Thoracic aorta (tissue), 2 donors: ENCODE measurements around the gene PCNX2. TPM values are rescaled to one million over a fixed set of nuclear protein-coding genes. Genes with fewer than 3 reads are reported as not detected.

Experiments
- ATAC-seq: fragments of 150-250 bp; one replicate; pipeline ENCODE4 v1.8.0; 2017; ENCODE audit warnings: low read depth; ENCODE audit not compliant: insufficient number of reproducible peaks, low FRiP score
- DNase-seq: peaks from one replicate; pipeline ENCODE4 v3.0.0-alpha.2; 2020; ENCODE audit warnings: low spot score
- H3K27ac ChIP-seq, 2 donors: fragments of 200-600 bp; sonication (generic); 1 replicate in 1 of 2; 2 replicates in 1 of 2; pipeline ENCODE4 v1.5.1; 2016; ENCODE audit warnings: mild to moderate bottlenecking in 2 of 2, moderate library complexity in 2 of 2
- H3K27me3 ChIP-seq: fragments of 200-600 bp; sonication (generic); replicated peaks from 2 replicates; pipeline ENCODE4 v1.6.0; 2016; ENCODE audit warnings: mild to moderate bottlenecking; ENCODE audit not compliant: insufficient read depth
- H3K36me3 ChIP-seq: fragments of 200-600 bp; sonication (generic); one replicate; pipeline ENCODE4 v1.5.1; 2016
- H3K4me1 ChIP-seq, 2 donors: fragments of 200-600 bp; sonication (generic); 1 replicate in 1 of 2; 2 replicates in 1 of 2; pipeline versions ENCODE4 v1.5.1 to v1.6.0; 2016; ENCODE audit warnings: low read depth in 2 of 2, mild to moderate bottlenecking in 1 of 2; ENCODE audit not compliant: control insufficient read depth in 1 of 2
- H3K4me3 ChIP-seq: fragments of 200-600 bp; sonication (generic); 2 replicates; pipeline ENCODE4 v1.5.1; 2016; ENCODE audit warnings: mild to moderate bottlenecking
- H3K9me3 ChIP-seq: fragments of 200-600 bp; sonication (generic); 2 replicates; pipeline ENCODE4 v1.5.1; 2016
- CTCF ChIP-seq: fragments of 200-600 bp; sonication (generic); IDR thresholded peaks from one replicate; pipeline ENCODE4 v1.5.1; 2019; ENCODE audit warnings: antibody characterized with exemption
- total RNA-seq, 2 donors: library from RNA; depleted of rRNA; stranded (reverse); fragments of >200 nt; gene quantifications; one replicate each; pipeline versions ENCODE4 v1.1.0 to v1.2.3, GENCODE V29; 2016

Gene PCNX2
- total RNA-seq, 2 donors from 2014 or later = 13.6 to 14.8 TPM

- H3K27ac ChIP-seq = no peak overlapping the region
- no peaks in the 10 kb centered on the region for H3K27me3 ChIP-seq
- H3K4me3 ChIP-seq = no peak overlapping the region
- no peaks in the 10 kb centered on the region for H3K9me3 ChIP-seq
- no peak for ATAC-seq
- H3K36me3 ChIP-seq = no peaks in the 10 kb centered on the region
- no peaks in the 10 kb centered on the region for H3K4me1 ChIP-seq
- DNase-seq = no peak
- TF ChIP-seq CTCF = no peak
Measured at GRCh38 chr1:233315718-233316301, 20.3 kb upstream of the PCNX2 start.

DNA sequence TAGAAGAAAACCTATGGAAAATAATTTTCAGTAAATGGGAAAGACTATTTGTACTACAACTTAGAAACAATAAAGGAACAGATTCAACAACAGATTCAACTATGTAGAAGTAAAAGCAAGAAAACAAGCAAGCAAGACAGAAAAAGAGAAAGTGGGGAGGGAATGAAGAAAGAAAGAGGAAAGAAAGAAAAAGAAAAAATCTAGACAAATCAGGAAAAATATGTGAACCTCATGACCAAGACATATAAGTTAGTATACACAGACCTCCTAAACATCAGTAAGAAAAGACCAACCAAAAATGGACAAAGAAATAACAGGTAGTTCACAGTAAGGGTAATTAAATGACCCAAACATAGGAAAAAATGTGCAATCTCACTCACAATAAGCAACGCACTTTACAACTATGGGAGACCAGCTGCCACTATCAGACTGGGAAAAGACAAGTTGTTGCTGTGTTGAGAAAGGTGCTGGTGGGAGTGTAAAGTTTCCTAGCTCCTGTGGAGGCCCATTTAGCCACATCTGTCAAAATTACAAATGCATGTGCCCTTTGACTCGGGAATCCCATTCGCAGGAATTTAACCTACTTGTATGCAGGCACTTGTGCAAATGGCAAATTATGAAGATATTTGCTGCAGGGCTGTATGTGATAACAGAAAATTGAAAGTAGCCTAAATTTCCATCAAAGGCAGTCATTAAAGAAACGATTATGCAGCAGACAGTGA is 18.1 kb upstream of the PCNX2 start:
- Histone ChIP-seq H3K9me3 (no peaks in the 10 kb centered on the region), H3K36me3 (no peaks in the 10 kb centered on the region), H3K27ac (no peak overlapping the region), H3K4me3 (no peak overlapping the region), H3K4me1 (no peaks in the 10 kb centered on the region), H3K27me3 (no peaks in the 10 kb centered on the region)
- TF ChIP-seq CTCF = no peak
- DNase-seq (no peak), ATAC-seq (no peak)

DNA sequence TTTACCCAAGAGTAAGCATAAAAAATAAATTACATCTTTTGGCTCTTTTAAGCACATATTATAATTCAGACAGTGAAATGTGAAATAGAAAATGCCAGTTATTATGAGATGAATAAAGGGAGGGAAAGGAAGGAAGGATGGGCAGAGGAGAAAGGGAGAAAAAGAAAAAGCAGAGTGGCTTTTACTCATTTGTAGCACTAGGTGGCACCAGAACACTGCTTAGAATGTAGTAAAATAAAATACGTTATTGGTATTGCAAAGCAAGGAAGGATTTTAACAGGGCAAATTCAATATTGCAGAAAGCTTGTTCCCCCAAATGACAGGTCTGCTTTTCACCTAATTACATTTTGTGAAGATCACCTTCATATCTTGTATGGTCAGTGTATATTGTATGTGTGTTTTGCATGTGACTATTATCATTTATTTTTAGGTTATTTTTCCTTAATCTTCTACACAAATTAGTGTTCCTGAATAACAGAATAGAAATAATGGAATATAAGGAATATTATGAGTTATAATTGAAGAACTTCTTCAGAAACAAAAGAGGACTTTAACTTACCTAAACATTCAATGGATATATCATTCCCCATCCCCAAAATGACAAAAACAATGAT is 9.1 kb upstream of the PCNX2 start:
- no peaks in the 10 kb centered on the region for H3K9me3 ChIP-seq
- H3K27ac ChIP-seq = no peak overlapping the region
- H3K36me3 ChIP-seq = no peaks in the 10 kb centered on the region
- ATAC-seq = no peak
- peak; percentile 58 for TF ChIP-seq CTCF
- H3K27me3 ChIP-seq = no peaks in the 10 kb centered on the region
- no peak for DNase-seq
- no peak overlapping the region for H3K4me3 ChIP-seq
- no peaks in the 10 kb centered on the region for H3K4me1 ChIP-seq

- Histone ChIP-seq H3K27ac (no peak overlapping the region), H3K9me3 (no peaks in the 10 kb centered on the region), H3K27me3 (no peaks in the 10 kb centered on the region), H3K36me3 (no peaks in the 10 kb centered on the region), H3K4me1 (peaks cover 0 to 6% of the 10 kb centered on the region in 2 donors), H3K4me3 (no peak overlapping the region)
- DNase-seq (no peak), ATAC-seq (no peak)
- TF ChIP-seq CTCF = no peak
Measured at GRCh38 chr1:233300326-233300725, 4.8 kb upstream of the PCNX2 start.

- no peak for TF ChIP-seq CTCF
- H3K4me3 ChIP-seq = no peak overlapping the region
- peaks cover 0 to 14% of the 10 kb centered on the region in 2 donors for H3K4me1 ChIP-seq
- ATAC-seq (no peak), DNase-seq (no peak)
- H3K9me3 ChIP-seq = no peaks in the 10 kb centered on the region
- H3K36me3 ChIP-seq = no peaks in the 10 kb centered on the region
- H3K27ac ChIP-seq = no peak overlapping the region
- no peaks in the 10 kb centered on the region for H3K27me3 ChIP-seq
Measured at GRCh38 chr1:233299450-233299849, 3.9 kb upstream of the PCNX2 start.
